ENCODE measurements around the gene VAT1. TPM values are rescaled to one million over a fixed set of nuclear protein-coding genes. Genes with fewer than 3 reads are reported as not detected.

Gene VAT1
- 157 and 170 TPM in 2 replicates for polyA plus RNA-seq (2012; rRNA removed)
- polyA plus RNA-seq (2012; cell fraction: cytosol; rRNA removed), result 89.3 and 131 TPM in 2 replicates
- 83.7 and 107 TPM in 2 replicates for polyA plus RNA-seq (2012; cell fraction: nucleus; rRNA removed)

GRCh38 chr17:43021741-43022512, at the start of gene VAT1:
Gene VAT1, minus strand, starts transcription at chr17:43022385. Its CDS starts 63 bp downstream, at chr17:43022322.
- Histone ChIP-seq H3K4me2 (peak within 1 kb of the TSS; percentile 98), H3F3A (replicated peaks; ENCODE audit: insufficient read depth) (peaks cover 6% of the 10 kb centered on the region), H3K27ac (ENCODE audit: low read depth in 2 of 2, low read length in 1 of 2) (peak within 1 kb of the TSS; percentile 68 to 80; a peak in 3 of 4 replicates), H4K20me1 (ENCODE audit: insufficient read depth) (0 out of 2 replicates have a peak, but pooled peaks cover 6% of the 10 kb centered on the region), H3K9me2 (no peaks in the 10 kb centered on the region), H3K36me3 (replicated peaks in 1 of 2; ENCODE audit: control insufficient read depth in 1 of 2, insufficient read depth in 2 of 2, low read length in 1 of 2) (peaks cover 11 to 12% of the 10 kb centered on the region in 2 experiments), H3K4me1 (ENCODE audit: control insufficient read depth in 1 of 2, insufficient read depth in 2 of 2, low read depth in 1 of 2, low read length in 1 of 2) (peaks cover 0 to 31% of the 10 kb centered on the region in 2 experiments; a peak in 2 of 4 replicates), H3K79me2 (ENCODE audit: insufficient read depth) (peaks cover 31% of the 10 kb centered on the region), H3K27me3 (ENCODE audit: insufficient read depth) (no peaks in the 10 kb centered on the region), H3K4me3 (ENCODE audit: low read depth in 2 of 2, low read length in 1 of 2) (peak within 1 kb of the TSS; percentile 96 to 99), H3K9ac (peak within 1 kb of the TSS; percentile 82), H2AFZ (ENCODE audit: low read depth) (peak within 1 kb of the TSS; percentile 94), H3K9me3 (no peaks in the 10 kb centered on the region)
- POLR2A ChIA-PET, result interaction anchor here (1.1 to 2.5 kb wide), 3 partner anchors 24 to 339 kb away, joined by 6 to 15 read pairs (median 7); partner anchors contain the start of gene RPL27
- CTCF ChIA-PET, result interaction anchor here (1.0 to 3.1 kb wide), 2 partner anchors 24 to 462 kb away, joined by 3 to 11 read pairs; partner anchors contain the start of genes DHX8 and RPL27
- TF ChIP-seq ZBTB33 (IDR thresholded peaks at IDR 0.05; ENCODE audit: borderline replicate concordance, low read depth) (no peak), CHD2 (IDR thresholded peaks at IDR 0.05; ENCODE audit: low read length, partially characterized antibody) (peak; percentile 15), RCOR1 (IDR thresholded peaks at IDR 0.05; ENCODE audit: low read length) (no peak), NRF1 (IDR thresholded peaks at IDR 0.05; ENCODE audit: low read depth, low read length) (peak; percentile 17; the same call in 1 of the 2 replicates), MXI1 (IDR thresholded peaks at IDR 0.05; ENCODE audit: low read depth, low read length) (peak; percentile 79), SIN3A (IDR thresholded peaks at IDR 0.05; ENCODE audit: borderline replicate concordance, low read depth, low read length) (peak; percentile 85; the same call in 1 of the 2 replicates)
- TF ChIP-seq, protein P1, sequence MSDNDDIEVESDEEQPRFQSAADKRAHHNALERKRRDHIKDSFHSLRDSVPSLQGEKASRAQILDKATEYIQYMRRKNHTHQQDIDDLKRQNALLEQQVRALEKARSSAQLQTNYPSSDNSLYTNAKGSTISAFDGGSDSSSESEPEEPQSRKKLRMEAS (IDR thresholded peaks at IDR 0.05; ENCODE audit: low read depth), result peak; percentile 54
- TF ChIP-seq, protein P2, sequence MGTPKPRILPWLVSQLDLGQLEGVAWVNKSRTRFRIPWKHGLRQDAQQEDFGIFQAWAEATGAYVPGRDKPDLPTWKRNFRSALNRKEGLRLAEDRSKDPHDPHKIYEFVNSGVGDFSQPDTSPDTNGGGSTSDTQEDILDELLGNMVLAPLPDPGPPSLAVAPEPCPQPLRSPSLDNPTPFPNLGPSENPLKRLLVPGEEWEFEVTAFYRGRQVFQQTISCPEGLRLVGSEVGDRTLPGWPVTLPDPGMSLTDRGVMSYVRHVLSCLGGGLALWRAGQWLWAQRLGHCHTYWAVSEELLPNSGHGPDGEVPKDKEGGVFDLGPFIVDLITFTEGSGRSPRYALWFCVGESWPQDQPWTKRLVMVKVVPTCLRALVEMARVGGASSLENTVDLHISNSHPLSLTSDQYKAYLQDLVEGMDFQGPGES (IDR thresholded peaks at IDR 0.05; ENCODE audit: low read depth, low read length), result no peak
- under 1% methylated on average over 52 of the region's 80 CpGs for WGBS (ENCODE audit: low lambda C conversion rate)
- DNase-seq, result peak; percentile 89

- 60% methylated on average over 1 of the region's 1 CpG for WGBS (ENCODE audit: low lambda C conversion rate)
- CTCF ChIA-PET, result interaction anchor here (0.7 kb wide), 1 partner anchor 32 kb away, joined by 4 read pairs; no protein-coding TSS in a partner anchor
- H3K9me2 ChIP-seq, result no peaks in the 10 kb centered on the region
Observed at GRCh38 chr17:43070872-43071271, 48.7 kb upstream of the VAT1 start.

More at GRCh38 chr17:43070872-43071271, 48.7 kb upstream of the VAT1 start:
- Histone ChIP-seq H3K9ac (no peak overlapping the region), H3K27ac (ENCODE audit: low read depth in 2 of 2, low read length in 1 of 2) (no peak overlapping the region), H3K9me3 (no peaks in the 10 kb centered on the region), H3K4me1 (ENCODE audit: control insufficient read depth in 1 of 2, insufficient read depth in 2 of 2, low read depth in 1 of 2, low read length in 1 of 2) (no peaks in the 10 kb centered on the region), H3K4me2 (no peak overlapping the region), H3K36me3 (replicated peaks in 1 of 2; ENCODE audit: control insufficient read depth in 1 of 2, insufficient read depth in 2 of 2, low read length in 1 of 2) (peaks cover 0 to 8% of the 10 kb centered on the region in 2 experiments), H3K27me3 (ENCODE audit: insufficient read depth) (no peaks in the 10 kb centered on the region), H2AFZ (ENCODE audit: low read depth) (no peak overlapping the region), H4K20me1 (ENCODE audit: insufficient read depth) (no peaks in the 10 kb centered on the region), H3K4me3 (ENCODE audit: low read depth in 2 of 2, low read length in 1 of 2) (no peak overlapping the region), H3K79me2 (ENCODE audit: insufficient read depth) (no peaks in the 10 kb centered on the region), H3F3A (replicated peaks; ENCODE audit: insufficient read depth) (no peaks in the 10 kb centered on the region)
- POLR2A ChIA-PET, result no interaction called here
- TF ChIP-seq NRF1 (IDR thresholded peaks at IDR 0.05; ENCODE audit: low read depth, low read length), result no peak
- TF ChIP-seq RCOR1 (IDR thresholded peaks at IDR 0.05; ENCODE audit: low read length), result no peak
- no peak for TF ChIP-seq FOSL2 (IDR thresholded peaks at IDR 0.05; ENCODE audit: borderline replicate concordance, low read depth)
- TF ChIP-seq POLR2AphosphoS5 (IDR thresholded peaks at IDR 0.05; ENCODE audit: low read depth, low read length), result no peak
- no peak for TF ChIP-seq RAD21 (IDR thresholded peaks at IDR 0.05; ENCODE audit: low read length)
- no peak for TF ChIP-seq MEF2A (IDR thresholded peaks at IDR 0.05; ENCODE audit: borderline replicate concordance, low read depth)
- DNase-seq, result no peak

All from SK-N-SH (cell line).